TTC549 (cell line): ENCODE data around the gene EPHA6.

ENCODE experiments used
- FAIRE-seq: peaks from 2 replicates; lab custom pipeline; 2012; peaks lifted over from hg19 to GRCh38; lab: Jason Lieb, UNC

The EPHA6 gene

DNA sequence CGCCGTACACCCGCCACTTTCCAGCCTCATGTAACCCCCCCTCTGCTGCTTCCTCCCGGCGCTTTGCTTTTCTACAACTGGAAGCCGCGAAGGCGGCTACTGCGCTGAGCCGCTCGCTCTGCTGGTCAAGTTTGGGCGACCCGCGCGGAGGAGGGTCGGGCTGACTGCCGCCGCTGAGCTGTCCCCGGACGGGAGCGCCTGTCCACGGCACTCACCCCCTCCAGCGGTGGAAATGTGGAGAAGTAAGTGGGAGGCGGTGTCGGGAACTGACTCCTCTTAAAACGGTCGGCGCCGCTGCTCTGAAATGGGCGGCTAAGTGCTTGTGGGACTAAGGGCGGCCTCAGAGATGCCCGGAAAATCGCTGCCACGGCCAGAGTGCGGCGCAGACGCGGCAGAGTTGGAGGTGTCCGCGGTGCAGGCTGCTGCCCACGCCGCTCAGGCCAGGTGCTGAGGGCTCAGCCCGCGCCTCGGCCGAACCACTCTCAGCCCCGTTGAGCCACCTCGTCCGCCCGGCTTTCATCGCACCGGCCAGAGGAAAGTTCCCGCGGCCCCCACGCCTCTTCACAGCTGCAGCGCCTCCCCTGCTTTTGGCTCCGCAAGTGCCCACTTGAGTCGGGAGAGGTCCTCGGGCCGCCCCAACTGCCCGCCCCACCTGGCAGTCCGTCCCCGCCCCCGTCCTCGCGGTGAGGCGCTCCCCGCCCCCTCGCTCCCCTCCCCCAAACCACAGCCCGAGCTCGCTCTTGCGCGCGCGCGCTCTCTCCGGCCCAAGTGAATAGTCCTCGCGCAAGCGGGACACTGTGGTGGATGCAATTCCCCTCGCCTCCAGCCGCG lies at the start of gene EPHA6:
Gene EPHA6 (plus strand): TSS at position 775 of the 831 bp plus-strand sequence.
- no peak for FAIRE-seq

DNA sequence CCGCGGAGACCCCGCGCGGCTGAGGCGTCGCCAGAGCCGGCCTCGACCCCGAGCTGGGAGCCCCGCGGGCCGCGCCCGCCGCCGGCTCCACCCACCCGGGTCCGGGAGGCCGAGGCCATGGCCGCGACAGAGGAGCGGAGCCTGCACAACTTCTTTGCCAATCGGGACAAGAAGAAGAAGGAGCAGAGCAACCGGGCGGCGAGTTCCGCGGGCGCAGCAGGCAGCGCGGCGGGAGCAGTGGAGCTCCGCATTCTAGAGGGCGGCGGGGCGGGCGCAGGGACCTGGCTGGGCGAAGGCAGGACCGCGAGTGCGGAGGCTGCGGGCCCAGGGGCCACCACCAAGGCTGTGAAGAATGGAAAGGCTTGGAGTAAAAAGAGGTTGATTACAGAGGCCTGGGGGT lies 37.6 kb upstream of the EPHA6 start:
- no peak for FAIRE-seq

DNA sequence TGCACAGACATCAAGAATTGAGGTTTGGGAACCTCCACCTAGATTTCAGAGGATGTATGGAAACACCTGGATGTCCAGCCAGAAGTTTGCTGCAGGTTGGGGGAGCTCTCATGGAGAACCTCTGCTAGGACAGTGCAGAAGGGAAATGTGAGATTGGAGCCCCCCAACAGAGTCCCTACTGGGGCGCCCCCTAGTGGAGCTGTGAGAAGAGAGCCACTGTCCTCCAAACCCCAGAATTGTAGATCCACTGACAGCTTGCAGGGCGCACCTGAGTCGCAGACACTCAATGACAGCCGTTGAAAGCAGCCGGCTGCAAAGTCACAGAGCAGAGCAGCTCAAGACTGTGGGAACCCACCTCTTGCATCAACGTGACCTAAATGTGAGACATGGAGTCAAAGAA lies 34.6 kb upstream of the EPHA6 start:
- FAIRE-seq: no peak

DNA sequence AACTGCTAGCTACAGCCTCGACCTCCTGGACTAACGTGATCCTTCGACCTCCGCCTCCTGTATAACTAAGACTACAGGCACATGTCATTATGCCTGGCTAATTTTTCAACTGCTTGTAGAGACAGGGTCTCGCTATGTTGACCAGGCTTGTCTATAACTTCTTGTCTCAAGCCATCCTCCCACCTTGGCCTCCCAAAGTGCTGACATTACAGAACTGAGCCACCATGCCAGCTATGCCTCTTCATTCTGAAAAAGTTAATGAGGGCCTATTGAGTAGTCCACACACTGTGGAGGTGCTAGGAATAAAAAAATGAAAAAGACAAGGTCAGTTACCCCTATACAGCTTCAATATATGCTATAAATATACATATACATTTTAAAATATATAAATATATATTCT lies 18.3 kb upstream of the EPHA6 start:
- FAIRE-seq: no peak

DNA sequence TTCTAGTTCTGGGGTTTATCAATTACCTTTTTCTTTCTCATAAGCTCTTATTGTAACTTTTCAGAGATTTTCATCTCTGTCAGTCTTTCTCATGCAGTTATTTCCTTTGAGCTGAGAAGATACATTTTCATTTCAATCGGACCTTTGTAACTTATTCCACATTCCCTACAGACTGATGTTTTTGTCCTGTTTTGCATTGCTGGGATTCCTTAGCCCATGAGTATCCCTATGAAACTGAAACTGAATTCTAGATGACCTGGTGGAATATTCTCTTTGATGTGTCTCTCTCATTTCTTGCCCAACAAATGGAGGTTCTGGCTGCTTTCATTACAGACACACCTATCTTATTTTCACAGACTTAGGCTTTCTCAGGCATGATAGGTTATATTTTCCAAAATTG lies 10.5 kb upstream of the EPHA6 start:
- no peak for FAIRE-seq

DNA sequence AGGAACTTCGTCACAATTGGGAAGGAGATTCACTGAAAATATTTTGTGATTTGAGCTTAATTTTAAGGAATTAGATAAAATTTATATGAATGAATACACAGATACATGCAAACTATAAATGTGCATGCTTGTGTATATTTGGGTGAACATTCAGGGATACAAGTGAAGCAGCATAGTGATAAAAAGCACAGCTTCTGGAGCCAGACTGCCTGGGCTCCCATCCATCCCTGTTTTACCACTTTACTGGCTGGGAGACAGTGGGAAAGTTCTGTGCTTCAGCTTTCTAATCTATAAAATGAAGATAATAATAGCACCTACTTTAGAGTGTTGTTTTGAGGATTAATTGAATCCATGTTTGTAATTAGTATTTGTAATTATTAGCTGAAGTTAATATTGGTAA lies 8.1 kb upstream of the EPHA6 start:
- FAIRE-seq: no peak

- FAIRE-seq: no peak
These were observed 1.1 kb upstream of the EPHA6 start for GRCh38 chr3:96813134-96813819.

DNA sequence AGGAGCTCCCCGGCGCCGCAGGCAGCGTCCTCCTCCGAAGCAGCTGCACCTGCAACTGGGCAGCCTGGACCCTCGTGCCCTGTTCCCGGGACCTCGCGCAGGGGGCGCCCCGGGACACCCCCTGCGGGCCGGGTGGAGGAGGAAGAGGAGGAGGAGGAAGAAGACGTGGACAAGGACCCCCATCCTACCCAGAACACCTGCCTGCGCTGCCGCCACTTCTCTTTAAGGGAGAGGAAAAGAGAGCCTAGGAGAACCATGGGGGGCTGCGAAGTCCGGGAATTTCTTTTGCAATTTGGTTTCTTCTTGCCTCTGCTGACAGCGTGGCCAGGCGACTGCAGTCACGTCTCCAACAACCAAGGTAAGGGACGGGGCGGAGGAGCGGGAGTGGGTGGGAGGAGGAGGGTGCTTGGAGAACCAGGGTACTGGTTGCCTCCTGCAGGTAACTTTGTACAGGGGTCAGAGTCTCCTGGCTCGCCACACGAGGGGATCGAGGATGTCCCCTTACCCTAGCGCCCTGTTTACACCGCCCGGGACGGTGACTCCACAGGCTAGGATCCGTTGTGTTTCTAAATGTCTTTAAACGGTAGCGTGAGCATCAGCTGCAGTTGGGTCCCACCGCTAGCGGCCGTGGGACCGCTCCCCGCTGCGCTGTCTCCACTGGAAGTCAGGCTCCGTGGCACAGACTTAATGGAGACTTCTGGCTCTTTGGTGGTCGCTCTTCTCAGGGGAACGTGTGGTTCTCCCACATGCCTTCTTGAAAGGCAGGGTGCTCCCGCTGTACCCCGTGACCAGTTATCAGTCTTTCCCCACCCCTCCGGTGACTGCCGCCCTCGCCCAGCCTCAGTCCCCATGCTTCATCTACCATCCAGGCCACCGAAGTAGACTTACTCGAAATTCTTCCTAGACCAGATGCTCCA lies 515 bp downstream of the EPHA6 start:
- FAIRE-seq: no peak

GRCh38 chr3:96831175-96831574 lies 16.8 kb downstream of the EPHA6 start:
- FAIRE-seq: no peak

GRCh38 chr3:96833301-96833700 lies 18.9 kb downstream of the EPHA6 start:
- FAIRE-seq: no peak

- FAIRE-seq: no peak
These were observed 21.9 kb downstream of the EPHA6 start for GRCh38 chr3:96836153-96836915.

DNA sequence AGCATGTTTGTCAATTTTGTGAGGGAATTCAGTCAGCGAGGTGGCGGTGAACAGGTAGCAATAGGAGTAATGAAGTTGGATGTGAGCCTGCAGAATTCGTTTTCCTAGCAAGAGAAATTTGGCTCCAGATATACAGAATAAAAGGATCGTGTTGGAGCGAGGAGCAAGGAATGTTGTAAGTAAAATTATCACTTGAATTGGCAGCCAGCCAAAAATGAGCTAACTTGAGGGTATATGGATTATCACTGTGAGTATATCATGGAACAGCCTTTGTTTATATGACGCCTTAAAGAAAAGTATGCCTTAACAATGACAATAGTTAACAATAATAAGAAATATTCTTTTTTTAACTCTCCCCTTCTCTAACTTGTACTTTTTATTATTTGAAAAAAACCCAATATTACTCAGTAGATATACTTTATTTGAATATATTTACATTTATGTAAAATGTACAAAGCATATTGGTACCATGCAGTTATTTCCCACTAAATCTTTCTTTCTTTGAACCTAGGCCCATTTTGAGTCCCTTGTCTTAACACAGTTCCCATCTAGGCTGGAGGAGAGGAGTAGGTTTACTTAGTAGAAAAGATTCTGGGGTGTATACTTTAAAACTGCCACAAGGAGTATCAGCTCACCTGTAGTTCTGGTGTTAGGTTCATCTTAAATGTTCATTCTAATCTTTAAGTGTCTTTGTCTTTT lies 29.3 kb downstream of the EPHA6 start:
- no peak for FAIRE-seq

GRCh38 chr3:96844204-96844514 lies 29.8 kb downstream of the EPHA6 start:
- FAIRE-seq: no peak

DNA sequence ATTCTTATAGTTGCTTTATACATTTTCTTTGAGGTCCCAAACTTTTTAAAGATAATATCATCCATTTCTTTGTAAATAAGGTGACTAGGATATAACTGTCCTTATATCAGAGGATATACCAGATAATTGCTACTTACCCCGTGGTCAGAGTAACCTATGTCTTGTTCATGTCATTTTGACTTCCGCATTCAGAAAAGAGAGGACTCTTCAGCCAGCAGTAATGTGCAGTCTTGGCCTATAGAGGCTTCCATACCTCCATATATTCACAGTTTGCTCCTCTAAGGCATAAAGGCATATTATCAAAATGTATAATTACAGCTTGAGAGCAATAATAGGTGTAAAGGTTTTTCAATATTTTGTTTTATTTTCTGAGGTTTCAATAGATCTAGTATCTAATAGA lies 38.5 kb downstream of the EPHA6 start:
- no peak for FAIRE-seq

- no peak for FAIRE-seq
These were observed 46.5 kb downstream of the EPHA6 start for GRCh38 chr3:96860882-96861281.

DNA sequence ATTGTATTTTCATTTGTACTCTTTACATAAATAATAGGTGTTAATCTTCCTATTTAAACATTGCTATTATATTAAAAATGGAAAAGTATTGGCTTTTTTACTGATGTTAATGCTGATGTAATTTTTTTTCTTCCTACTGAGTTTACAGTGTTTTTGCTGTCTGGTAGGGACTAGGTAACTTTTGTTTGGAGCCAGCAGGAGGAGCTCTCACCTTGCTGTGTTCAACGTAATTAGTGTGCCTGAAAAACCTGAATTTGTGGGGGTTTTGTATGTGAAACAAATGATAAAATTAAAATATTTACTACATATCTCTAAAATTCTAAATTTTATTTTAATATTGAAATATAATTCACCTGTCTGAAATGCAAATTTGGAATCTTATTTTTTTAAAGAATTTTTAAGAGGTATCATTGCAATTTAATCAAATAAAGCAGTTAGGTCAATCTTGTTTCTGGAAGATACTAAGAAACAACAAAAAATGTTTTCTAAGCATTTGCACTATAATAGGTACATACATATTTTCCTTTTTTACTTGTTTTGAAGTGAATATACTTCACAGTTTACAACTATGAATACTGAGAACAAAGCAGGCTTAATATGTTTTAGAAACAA lies 48.8 kb downstream of the EPHA6 start:
- FAIRE-seq: peak; percentile 82

GRCh38 chr3:96865605-96866004 lies 51.2 kb downstream of the EPHA6 start:
- no peak for FAIRE-seq

DNA sequence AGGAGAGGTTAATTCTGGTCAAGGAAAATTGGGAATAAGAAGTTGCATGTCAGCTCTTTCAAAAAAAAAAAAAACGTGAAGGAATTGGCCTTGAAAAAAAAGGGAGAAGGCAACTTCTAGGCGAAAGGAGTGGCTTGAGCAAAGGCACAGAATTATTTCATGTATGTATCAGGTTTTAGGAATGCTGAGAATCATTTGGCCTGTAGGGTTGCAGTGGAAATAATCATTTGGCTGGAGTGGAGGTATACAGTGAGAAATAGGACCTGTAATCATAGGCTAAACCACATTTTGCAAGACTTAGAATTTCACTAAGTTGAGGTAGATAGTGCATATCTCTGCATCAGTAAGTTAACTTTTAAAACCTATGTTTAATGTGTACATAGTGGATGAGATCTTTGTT lies 54.9 kb downstream of the EPHA6 start:
- no peak for FAIRE-seq

DNA sequence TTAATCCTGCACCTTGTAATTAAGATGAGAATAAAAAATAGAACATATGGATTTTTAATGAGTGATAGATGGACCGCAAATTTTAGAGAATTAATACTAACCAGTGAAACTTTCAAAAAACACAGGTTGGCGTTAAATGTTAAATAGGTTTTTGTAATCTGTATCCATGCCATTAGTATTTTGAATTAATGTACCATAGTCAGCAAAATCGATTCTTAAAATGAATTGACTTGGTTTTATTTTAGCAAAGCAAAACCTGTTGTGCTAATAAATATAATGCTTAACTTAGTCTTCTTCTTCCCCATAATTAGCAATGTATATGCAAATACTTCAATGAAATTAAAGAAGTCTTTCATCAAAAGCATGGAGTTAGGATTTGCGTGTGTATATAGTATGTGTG lies 63.1 kb downstream of the EPHA6 start:
- no peak for FAIRE-seq

- FAIRE-seq: no peak
These were observed 85.6 kb downstream of the EPHA6 start for GRCh38 chr3:96900031-96900430.

DNA sequence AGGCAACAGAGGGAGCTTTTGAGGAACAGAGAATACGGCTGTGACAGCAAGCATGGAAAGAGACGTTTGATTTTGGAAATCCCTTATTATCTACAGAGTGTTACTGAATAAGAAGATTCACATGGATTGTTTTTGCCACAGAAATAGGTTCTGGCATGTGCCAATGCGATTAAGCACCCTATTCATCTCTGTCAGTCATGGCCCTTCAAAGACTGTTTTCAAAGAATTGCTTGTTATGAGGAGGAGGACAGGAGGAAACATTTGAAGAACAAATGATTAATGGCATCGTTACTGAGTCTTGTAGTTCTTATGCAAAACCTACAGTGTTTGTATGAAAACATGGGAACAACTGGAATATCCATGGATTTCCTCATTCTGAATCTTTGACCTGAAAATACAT lies 86.2 kb downstream of the EPHA6 start:
- FAIRE-seq: no peak
